ENCODE measurements around the gene AXIN2. TPM values are rescaled to one million over a fixed set of nuclear protein-coding genes. Genes with fewer than 3 reads are reported as not detected.
"Not testable (repeated sequence)": the region's sequence is repeated elsewhere in the genome, so short reads cannot be mapped to it uniquely, and the experiment has no call there.

AXIN2 gene
- total and polyA plus RNA-seq, 5 donors, result 8.9 to 31.1 (median 27.3) TPM

- Histone ChIP-seq H3K4me3 (ENCODE audit: low read length) (no peak overlapping the region), H3K4me1 (ENCODE audit: control insufficient read depth, insufficient read depth, low read length) (no peaks in the 10 kb centered on the region), H3K9me3 (ENCODE audit: control insufficient read depth, low read length) (no peaks in the 10 kb centered on the region), H3K27ac (ENCODE audit: low read length) (no peak overlapping the region), H3K27me3 (ENCODE audit: control insufficient read depth, insufficient read depth) (no peaks in the 10 kb centered on the region)
- DNase-seq, result no peak
- 70% methylated on average over 2 of the region's 2 CpGs for WGBS
- no peak for ATAC-seq
- intact Hi-C loops (cut with DNase I), result no loop called here
Observed at GRCh38 chr17:65509032-65509431, 52.4 kb downstream of the AXIN2 start.

GRCh38 chr17:65504673-65505072 lies 56.8 kb downstream of the AXIN2 start:
- H3K4me1 ChIP-seq (ENCODE audit: control insufficient read depth, insufficient read depth, low read length); ATAC-seq; H3K4me3 ChIP-seq (ENCODE audit: low read length); H3K9me3 ChIP-seq (ENCODE audit: control insufficient read depth, low read length); DNase-seq; H3K27me3 ChIP-seq (ENCODE audit: control insufficient read depth, insufficient read depth); intact Hi-C loops (cut with DNase I); H3K27ac ChIP-seq (ENCODE audit: low read length): not testable (repeated sequence)
- WGBS, result 86% methylated on average over 6 of the region's 6 CpGs

DNA sequence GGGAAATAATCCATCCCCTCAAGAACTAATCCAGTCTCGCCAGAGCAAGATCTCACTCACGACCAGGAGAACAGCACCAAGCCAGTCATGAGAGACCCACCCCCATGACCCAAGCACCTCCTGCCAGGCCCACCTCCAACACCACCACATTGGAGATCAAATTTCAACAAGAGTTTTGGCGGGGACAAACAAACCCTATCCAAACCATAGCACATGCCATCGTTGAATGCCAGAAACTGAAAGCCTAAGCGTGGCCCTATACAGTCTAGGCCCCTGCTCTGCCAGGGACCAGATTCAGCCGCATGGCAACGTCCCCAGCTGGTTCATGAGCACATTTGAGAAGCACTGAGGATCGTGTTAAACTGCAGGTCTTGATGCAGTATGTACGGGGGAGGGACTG lies 57.3 kb downstream of the AXIN2 start:
- ATAC-seq (no peak), DNase-seq (no peak)
- H3K4me1 ChIP-seq (ENCODE audit: control insufficient read depth, insufficient read depth, low read length), result no peaks in the 10 kb centered on the region
- intact Hi-C loops (cut with DNase I), result no loop called here
- 74% methylated on average over 9 of the region's 9 CpGs for WGBS
- no peak overlapping the region for H3K27ac ChIP-seq (ENCODE audit: low read length)
- H3K4me3 ChIP-seq (ENCODE audit: low read length), result no peak overlapping the region
- no peaks in the 10 kb centered on the region for H3K9me3 ChIP-seq (ENCODE audit: control insufficient read depth, low read length)
- no peaks in the 10 kb centered on the region for H3K27me3 ChIP-seq (ENCODE audit: control insufficient read depth, insufficient read depth)

GRCh38 chr17:65503557-65503956 lies 57.9 kb downstream of the AXIN2 start:
- 89% methylated on average over 9 of the region's 9 CpGs for WGBS
- Histone ChIP-seq H3K4me3 (ENCODE audit: low read length) (no peak overlapping the region), H3K9me3 (ENCODE audit: control insufficient read depth, low read length) (no peaks in the 10 kb centered on the region), H3K4me1 (ENCODE audit: control insufficient read depth, insufficient read depth, low read length) (no peaks in the 10 kb centered on the region), H3K27me3 (ENCODE audit: control insufficient read depth, insufficient read depth) (no peaks in the 10 kb centered on the region), H3K27ac (ENCODE audit: low read length) (no peak overlapping the region)
- intact Hi-C loops (cut with DNase I), result no loop called here
- ATAC-seq, result no peak
- DNase-seq, result no peak

- ATAC-seq (no peak), DNase-seq (no peak)
- WGBS, result 73% methylated on average over 4 of the region's 4 CpGs
- H3K27ac ChIP-seq (ENCODE audit: low read length), result no peak overlapping the region
- H3K4me3 ChIP-seq (ENCODE audit: low read length), result no peak overlapping the region
- intact Hi-C loops (cut with DNase I), result no loop called here
- H3K4me1 ChIP-seq (ENCODE audit: control insufficient read depth, insufficient read depth, low read length), result no peaks in the 10 kb centered on the region
- H3K27me3 ChIP-seq (ENCODE audit: control insufficient read depth, insufficient read depth), result no peaks in the 10 kb centered on the region
- H3K9me3 ChIP-seq (ENCODE audit: control insufficient read depth, low read length), result no peaks in the 10 kb centered on the region
Observed at GRCh38 chr17:65498816-65499215, 62.6 kb downstream of the AXIN2 start.

GRCh38 chr17:65496801-65497200 lies 64.6 kb downstream of the AXIN2 start:
- H3K27me3 ChIP-seq (ENCODE audit: control insufficient read depth, insufficient read depth), result no peaks in the 10 kb centered on the region
- ATAC-seq (no peak), DNase-seq (no peak)
- H3K9me3 ChIP-seq (ENCODE audit: control insufficient read depth, low read length), result no peaks in the 10 kb centered on the region
- H3K4me1 ChIP-seq (ENCODE audit: control insufficient read depth, insufficient read depth, low read length), result no peaks in the 10 kb centered on the region
- intact Hi-C loops (cut with DNase I), result no loop called here
- no peak overlapping the region for H3K4me3 ChIP-seq (ENCODE audit: low read length)
- 81% methylated on average over 9 of the region's 9 CpGs for WGBS
- no peak overlapping the region for H3K27ac ChIP-seq (ENCODE audit: low read length)

- ATAC-seq (no peak), DNase-seq (no peak)
- H3K27me3 ChIP-seq (ENCODE audit: control insufficient read depth, insufficient read depth), result no peaks in the 10 kb centered on the region
- H3K4me3 ChIP-seq (ENCODE audit: low read length), result no peak overlapping the region
- no peaks in the 10 kb centered on the region for H3K4me1 ChIP-seq (ENCODE audit: control insufficient read depth, insufficient read depth, low read length)
- intact Hi-C loops (cut with DNase I), result no loop called here
- H3K9me3 ChIP-seq (ENCODE audit: control insufficient read depth, low read length), result no peaks in the 10 kb centered on the region
- H3K27ac ChIP-seq (ENCODE audit: low read length), result no peak overlapping the region
- 35% methylated on average over 22 of the region's 22 CpGs for WGBS
Observed at GRCh38 chr17:65495122-65496055, 66.1 kb downstream of the AXIN2 start.

GRCh38 chr17:65489413-65490155 lies 71.9 kb downstream of the AXIN2 start:
- 78% methylated on average over 7 of the region's 7 CpGs for WGBS
- H3K27ac ChIP-seq (ENCODE audit: low read length), result no peak overlapping the region
- H3K9me3 ChIP-seq (ENCODE audit: control insufficient read depth, low read length), result no peaks in the 10 kb centered on the region
- H3K4me1 ChIP-seq (ENCODE audit: control insufficient read depth, insufficient read depth, low read length), result no peaks in the 10 kb centered on the region
- H3K27me3 ChIP-seq (ENCODE audit: control insufficient read depth, insufficient read depth), result no peaks in the 10 kb centered on the region
- H3K4me3 ChIP-seq (ENCODE audit: low read length), result no peak overlapping the region
- DNase-seq (no peak), ATAC-seq (no peak)
- intact Hi-C loops (cut with DNase I), result no loop called here

DNA sequence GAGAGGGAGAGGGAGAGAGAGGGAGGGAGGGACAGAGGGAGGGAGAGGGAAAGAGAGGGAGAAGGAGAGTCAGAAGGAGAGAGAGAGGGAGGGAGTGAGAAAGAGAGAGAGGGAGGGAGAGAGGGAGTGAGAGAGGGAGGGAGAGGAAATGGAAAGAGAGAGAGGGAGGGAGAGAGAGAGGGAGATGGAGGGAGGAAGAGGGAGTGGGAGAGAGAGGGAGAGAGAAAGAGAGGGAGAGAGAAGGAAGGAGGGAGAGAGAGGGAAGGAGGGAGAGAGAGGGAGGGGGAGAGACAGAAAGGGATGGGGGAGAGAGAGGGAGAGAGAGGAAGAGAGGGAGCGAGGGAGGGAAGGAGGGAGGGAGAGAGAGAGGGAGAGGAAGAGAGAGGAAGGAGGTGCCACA lies 72.8 kb downstream of the AXIN2 start:
- Histone ChIP-seq H3K9me3 (ENCODE audit: control insufficient read depth, low read length) (no peaks in the 10 kb centered on the region), H3K27me3 (ENCODE audit: control insufficient read depth, insufficient read depth) (no peaks in the 10 kb centered on the region), H3K4me3 (ENCODE audit: low read length) (no peak overlapping the region), H3K4me1 (ENCODE audit: control insufficient read depth, insufficient read depth, low read length) (no peaks in the 10 kb centered on the region), H3K27ac (ENCODE audit: low read length) (no peak overlapping the region)
- ATAC-seq, result no peak
- intact Hi-C loops (cut with DNase I), result no loop called here
- no peak for DNase-seq
- 88% methylated on average over 1 of the region's 1 CpG for WGBS

GRCh38 chr17:65487990-65488389 lies 73.5 kb downstream of the AXIN2 start:
- H3K4me3 ChIP-seq (ENCODE audit: low read length), result no peak overlapping the region
- H3K4me1 ChIP-seq (ENCODE audit: control insufficient read depth, insufficient read depth, low read length), result no peaks in the 10 kb centered on the region
- no peaks in the 10 kb centered on the region for H3K27me3 ChIP-seq (ENCODE audit: control insufficient read depth, insufficient read depth)
- intact Hi-C loops (cut with DNase I), result no loop called here
- DNase-seq (no peak), ATAC-seq (no peak)
- H3K9me3 ChIP-seq (ENCODE audit: control insufficient read depth, low read length), result no peaks in the 10 kb centered on the region
- H3K27ac ChIP-seq (ENCODE audit: low read length), result no peak overlapping the region

GRCh38 chr17:65487161-65487560 lies 74.3 kb downstream of the AXIN2 start:
- intact Hi-C loops (cut with DNase I), result no loop called here
- no peaks in the 10 kb centered on the region for H3K9me3 ChIP-seq (ENCODE audit: control insufficient read depth, low read length)
- no peaks in the 10 kb centered on the region for H3K27me3 ChIP-seq (ENCODE audit: control insufficient read depth, insufficient read depth)
- H3K27ac ChIP-seq (ENCODE audit: low read length), result no peak overlapping the region
- H3K4me1 ChIP-seq (ENCODE audit: control insufficient read depth, insufficient read depth, low read length), result no peaks in the 10 kb centered on the region
- no peak overlapping the region for H3K4me3 ChIP-seq (ENCODE audit: low read length)
- WGBS, result 92% methylated on average over 7 of the region's 7 CpGs
- no peak for DNase-seq
- no peak for ATAC-seq
